Fibroblast of skin of abdomen (primary cell): Measurements from ENCODE around the gene NEDD4L.

Experiments used
- DNase-seq: peaks from one replicate; pipeline ENCODE4 v3.0.0-alpha.2; 2013

Gene NEDD4L

DNA sequence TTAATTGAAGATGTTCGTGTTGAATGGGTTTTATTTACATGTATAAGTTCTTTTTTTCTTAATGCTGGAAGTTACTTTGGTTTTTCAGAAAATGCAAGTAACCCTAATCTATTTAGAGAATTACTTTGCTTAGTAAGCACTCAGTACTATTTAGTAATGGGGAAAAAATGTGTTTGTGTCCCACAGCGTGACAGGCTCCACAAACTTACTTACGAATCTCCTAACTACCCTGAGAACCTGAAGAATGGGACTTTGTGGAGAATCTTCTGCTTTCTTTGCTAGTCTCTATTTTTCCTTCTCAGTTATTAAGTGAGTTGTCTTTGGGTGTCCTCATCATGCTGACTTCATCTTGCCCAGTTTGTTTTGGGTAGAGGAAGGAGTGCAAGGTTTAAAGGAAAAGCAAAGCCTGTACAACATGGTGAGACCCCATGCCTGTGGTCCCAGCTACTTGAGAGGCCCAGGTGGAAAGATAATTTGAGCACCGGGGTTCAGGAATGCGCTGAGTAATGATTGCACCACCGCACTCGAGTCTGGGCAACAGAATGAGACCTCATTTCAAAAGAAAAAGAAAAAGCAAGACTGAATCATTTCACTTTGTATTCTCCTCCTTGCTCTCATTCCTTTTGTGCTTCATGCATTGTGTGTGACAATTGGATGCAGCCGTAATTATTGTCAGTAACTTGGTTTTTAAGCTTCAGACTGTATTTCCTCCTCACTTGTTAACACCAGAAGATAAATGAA lies 10.2 kb downstream of the NEDD4L start:
- peak; percentile 51 for DNase-seq

DNA sequence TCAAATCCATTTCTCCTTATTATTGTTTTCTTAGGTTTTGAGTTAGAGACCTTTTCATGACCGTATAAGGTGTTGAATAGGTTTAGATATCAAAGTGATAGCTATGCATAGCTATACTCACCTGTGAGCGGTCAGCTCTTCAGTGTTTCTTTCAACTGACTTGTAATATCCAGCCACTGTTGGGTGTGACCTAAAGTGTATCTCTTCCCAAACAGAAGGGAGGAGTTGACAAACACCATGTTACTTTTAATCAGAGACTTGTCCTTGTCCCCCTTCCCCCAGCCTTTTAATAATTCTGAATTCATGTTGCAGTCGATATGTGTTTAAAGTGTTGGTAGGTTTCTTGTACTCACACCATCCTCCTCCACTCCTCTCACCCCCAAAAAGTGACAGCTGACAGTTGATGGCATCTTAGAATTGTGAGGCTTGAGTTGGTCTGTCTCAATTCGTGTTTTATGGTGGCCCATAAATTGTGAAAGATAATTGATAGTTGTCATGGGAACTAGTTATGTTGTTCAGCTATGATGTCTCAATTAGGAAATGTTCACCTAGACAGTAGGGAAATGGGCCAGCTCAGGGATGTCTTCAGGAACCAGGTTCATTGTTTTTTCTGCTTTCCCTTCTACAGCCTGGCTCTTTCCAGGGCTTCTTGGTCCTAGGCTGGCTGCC lies 12.0 kb downstream of the NEDD4L start:
- no peak for DNase-seq

- no peak for DNase-seq
These were observed 12.8 kb downstream of the NEDD4L start for GRCh38 chr18:58056852-58057251.

- DNase-seq: no peak
These were observed 13.4 kb downstream of the NEDD4L start for GRCh38 chr18:58057291-58057965.

DNA sequence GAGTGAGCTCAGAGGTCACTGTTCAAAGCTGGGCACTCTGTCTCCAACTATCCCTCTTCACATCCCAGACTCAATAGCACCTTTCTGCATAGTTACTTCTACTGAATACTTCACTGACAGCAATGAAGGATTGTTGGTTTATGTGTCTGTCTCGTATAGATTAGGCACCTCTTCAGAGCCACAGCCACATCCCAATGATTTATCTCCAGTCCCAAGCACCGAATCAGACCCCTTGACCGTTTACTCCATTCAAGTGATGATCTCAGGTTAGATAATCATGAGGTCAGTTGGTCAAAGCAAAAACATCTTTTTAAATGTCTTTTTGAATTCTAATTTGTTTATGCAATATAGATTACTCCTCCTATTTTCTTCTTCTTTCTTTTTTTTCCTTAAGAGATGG lies 14.7 kb downstream of the NEDD4L start:
- DNase-seq: peak; percentile 19

DNA sequence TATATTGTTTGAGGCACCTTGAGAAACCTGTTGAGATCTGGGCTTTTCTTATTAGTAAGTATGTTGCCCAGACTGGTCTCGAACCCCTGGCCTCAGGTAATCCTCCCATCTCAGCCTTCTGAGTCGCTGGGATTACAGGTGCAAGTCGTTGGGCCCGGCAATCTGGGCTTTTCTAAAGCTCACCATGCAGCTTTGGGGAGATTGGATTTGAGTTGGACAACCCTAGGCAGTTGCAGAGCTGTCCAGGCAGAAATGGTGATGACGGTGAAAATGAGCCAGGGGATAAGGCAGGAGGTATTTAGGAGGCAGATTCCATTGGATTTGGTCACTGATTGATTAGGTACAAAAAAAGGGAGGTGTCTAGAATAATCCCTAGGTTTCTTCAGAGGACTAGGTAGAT lies 16.2 kb downstream of the NEDD4L start:
- DNase-seq: no peak

DNA sequence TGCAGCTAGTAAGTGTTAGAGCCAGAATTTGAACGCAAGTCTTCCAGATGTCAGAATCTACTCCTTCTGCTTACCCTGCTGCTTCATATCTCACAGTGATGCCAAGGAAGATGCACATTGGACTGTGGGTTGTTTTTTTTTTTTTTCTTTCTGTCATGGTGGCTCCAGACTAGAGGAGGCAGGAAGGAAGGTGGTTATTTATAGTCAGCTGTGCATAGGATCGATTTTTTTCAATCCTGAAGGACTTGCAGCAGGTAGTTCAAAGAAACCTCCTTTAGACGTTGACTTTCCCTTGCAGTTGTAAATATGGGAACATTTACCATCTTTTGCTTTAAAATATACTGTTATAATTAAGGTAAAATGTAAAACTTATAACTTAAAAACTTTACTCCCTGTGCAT lies 17.3 kb downstream of the NEDD4L start:
- no peak for DNase-seq

DNA sequence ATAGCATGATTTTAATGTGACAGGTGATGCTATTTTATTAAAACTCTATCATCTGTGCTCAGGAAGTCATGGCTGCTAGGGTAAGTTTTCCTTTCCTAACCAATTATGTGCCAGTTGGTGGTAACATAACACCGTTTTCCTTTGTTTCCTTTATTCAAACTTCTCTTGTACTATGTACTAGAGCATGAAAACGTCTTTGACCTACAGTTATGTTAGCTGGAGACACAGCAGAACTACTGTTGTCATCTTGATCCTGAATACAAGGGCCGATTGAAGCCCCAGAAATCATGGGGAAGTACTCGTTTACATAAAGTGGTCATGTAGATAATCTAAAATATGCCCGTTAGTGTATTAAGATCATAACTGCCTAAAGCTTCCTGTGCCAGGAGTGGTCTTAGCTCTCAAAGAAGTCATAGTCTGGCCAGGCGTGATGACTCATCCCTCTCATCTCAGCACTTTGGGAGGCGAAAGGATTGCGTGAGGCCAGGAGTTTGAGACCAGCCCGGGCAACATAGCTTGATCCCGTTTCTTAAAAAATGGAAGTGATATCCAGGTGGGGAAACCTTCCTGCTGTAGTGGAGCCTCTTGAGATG lies 20.5 kb downstream of the NEDD4L start:
- no peak for DNase-seq

DNA sequence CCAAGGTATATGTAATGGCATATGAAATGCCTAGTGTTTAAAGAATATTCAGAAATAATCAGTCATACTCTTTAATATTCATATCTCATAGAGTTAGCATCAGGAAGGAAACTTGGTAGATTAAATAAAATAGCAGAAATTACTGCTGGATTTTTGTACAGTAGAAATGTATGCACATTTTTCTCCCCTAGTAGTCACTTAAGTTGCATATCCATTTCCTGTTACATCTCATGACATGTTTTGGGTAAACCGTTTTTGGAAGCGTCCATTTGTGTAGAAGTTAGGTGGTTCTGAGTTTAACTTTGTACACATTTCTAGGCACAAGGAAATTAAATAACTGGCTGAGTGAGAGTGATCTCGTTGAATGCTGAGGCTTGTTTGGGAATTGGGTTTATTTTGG lies 21.9 kb downstream of the NEDD4L start:
- no peak for DNase-seq

DNA sequence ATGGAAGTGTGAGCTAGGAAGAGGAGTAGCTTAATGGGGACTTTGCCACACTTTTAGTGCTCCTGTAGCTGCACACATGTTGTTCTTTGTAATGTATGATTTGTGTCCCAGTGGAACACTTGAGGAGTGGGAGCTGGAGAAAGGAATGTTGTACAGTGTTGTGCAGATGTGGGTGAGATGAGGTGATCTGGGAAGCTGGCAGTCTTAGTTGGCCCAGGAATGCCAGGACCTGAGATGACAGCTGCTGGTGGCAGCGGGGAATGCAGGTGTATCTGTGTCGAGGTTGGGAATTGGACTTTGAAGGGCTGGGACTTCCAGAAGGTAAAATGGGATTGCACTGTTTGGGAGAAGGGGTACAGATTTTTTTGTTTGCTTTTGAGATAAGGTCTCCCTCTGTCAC lies 23.6 kb downstream of the NEDD4L start:
- no peak for DNase-seq

DNA sequence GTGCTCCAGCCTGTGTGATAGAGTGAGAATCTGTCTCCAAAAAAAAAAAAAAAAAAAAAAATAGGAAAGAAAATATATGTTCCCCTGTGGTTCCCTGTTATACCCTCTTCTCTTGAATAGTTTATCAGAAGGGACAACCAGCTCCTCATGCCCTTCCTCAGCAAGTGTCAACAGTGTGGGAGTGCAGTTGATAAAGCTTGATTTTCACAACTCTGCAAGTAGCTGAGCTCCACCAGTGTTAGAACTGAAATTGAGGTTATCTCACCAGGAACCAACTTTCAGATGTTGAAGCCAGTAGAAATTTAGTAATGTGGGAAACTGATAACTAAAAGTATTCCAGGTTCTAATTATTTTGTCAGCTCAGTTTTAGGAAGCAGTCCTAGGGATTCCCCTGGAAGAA lies 25.1 kb downstream of the NEDD4L start:
- no peak for DNase-seq

DNA sequence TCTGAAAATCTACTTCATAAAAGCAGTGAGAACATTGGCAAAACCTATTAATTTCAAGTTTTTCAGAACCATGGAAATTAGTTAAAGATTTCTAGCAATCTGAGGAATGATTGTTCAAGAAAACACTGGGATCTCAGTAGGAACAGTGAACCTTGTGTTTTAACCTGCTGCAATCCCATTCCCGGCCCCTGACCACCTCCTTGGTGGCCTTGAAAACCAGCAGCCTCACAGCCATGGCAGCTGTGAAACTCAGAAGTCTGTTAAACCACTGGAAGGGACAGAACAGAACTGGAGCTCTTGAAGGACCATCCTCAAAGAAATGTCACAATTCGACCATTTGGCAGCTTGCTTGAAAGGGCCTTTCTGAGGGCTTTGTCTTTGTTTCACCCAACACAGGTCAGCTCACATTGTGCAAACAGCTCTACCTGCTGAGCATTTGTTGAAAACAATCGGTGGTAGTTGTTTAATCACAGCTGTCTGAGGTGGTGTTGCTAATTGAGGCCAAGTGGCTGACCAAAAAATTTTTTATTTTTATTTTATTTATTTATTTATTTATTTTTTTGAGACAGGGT lies 25.8 kb downstream of the NEDD4L start:
- no peak for DNase-seq

DNA sequence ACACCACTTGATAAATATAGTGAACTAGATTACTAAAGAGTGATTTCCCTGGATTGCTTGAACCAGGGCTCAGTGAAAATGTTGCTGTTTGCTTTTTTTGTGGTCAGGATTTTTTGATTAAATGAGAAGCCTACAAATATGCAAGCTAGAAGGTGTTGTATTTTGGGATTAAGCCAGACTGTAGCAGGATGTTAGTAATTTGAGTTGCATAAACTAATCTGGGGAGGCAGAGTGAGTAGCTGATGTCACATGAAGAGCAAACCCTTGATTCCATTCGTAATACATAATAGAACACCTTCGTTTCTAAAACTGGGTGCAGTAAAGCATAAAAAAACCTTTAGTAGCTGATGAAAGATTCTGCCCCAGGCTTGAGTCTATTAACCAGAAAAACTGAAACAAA lies 32.0 kb downstream of the NEDD4L start:
- peak; percentile 25 for DNase-seq

- no peak for DNase-seq
These were observed 33.3 kb downstream of the NEDD4L start for GRCh38 chr18:58077329-58077728.

- DNase-seq: no peak
These were observed 35.0 kb downstream of the NEDD4L start for GRCh38 chr18:58078889-58079573.

DNA sequence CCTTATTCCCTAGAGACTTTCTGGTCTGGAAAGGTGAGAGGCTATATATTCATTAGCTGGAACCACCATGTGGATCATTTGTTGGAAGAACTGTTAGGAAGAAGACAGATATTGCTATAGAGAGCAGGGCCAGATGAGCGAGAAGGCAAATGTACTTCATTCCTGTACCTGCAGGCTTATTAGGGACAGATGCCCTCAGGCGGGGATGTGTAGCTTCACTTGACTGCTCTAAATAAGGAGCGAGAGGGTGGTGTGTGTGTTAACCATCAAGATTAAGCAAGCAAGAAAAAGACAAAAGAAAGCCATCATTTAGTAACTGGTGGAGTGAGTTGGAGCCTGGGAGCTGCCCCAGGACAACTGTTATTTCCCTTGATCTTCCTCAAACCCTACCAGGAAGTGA lies 36.4 kb downstream of the NEDD4L start:
- no peak for DNase-seq

DNA sequence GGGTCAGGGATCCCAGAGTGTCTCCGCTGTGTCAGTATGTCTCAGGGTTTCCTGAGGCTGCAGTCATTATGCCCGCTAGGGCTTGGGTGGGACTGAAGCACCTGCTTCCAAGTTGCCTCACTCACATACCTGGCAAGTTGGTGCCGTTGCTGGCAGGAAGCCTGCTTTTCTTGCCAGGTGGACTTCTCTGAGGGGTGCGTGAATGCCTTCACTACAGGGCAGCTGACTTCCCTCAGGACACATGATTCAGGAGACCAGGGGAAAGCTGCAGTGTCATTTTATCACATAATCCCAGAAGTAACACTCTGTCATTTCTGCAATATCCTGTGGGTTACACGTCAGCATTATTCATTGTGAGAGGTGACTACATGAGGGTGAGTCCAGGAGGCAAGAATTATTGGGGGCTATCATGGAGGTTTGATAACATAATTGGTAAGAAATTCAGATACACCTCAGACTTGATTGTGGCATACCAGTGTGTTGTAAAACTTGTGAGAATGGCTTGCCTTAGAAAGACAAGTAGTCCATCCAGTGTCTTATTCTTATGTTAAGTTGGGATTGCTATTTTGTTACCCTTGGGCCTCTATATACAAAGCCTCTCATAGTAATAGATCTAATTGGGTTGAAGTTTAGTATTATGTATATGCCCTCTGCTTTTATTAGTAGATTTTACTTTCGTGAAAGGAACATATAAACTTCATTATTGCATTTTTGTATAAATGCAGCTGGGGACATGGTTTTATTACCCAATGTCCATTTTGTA lies 44.1 kb downstream of the NEDD4L start:
- DNase-seq: no peak

DNA sequence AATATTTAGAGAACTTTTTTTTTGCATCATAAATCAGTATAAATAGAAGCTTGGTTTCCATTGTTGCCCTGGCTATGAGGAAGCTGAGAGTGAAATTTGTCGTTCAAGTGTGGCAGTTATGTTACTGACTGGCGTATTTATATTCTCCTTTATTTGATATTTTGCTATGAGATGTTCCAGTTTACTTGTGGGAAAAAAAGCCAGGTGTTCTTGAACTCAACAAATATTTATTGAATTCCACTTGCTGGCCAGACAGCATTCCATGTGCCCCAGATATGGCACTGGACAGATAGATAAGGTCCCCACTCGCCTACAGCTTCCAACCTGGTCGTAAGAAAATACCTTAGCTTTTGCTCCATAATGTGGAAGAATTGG lies 44.7 kb downstream of the NEDD4L start:
- DNase-seq: no peak

DNA sequence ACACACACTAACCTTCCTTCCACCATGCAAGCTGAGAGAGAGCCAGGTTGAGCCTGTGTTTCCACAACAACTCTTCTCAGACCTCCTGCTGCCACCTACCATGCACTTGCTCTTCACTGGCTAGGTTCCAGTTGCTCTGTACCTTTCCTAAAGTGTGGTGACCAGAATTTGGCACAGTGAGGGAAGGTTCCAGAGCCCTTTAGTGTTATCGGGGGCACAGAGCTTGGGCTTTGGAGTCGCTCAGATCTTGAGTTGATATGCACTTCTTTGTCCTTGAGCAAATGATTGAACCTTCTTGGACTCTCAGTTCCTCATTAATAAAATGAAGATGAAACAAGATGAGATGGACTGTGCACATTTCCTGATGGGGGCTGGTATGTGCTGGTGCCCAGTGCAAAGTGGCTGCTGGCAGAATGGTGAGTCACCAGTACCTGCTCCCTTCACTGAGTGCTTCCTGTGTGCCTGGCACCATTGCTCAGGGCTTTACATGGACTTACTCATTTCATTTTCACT lies 47.1 kb downstream of the NEDD4L start:
- DNase-seq: no peak

- no peak for DNase-seq
These were observed 49.3 kb downstream of the NEDD4L start for GRCh38 chr18:58093311-58093803.

DNA sequence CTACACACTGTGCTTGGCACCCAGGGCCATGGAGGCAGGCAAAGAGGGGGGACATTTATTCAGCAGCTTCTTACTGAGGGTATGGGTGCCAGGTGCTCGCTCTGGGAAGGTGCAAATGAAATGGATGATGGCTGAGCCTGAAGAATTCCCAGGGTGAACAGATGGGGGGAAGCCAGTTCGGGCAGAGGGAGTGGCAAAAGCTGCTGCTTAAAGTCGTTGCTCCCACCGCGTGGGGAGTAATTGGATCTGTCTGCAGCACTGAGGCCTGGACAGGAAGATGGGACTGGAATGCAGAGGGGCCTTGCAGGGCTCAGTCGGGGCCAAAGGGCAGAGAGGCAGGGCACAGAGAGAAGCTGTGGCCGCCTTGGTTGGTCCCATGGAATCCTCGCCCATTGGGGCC lies 51.2 kb downstream of the NEDD4L start:
- no peak for DNase-seq
